NCI-H345 treated with DMSO at 0.1 percent for 48 hours (cell line): ENCODE results near the gene LEMD2.
A peak's percentile ranks its signal among the peaks of the same experiment; 100 is the strongest.
"Not testable (repeated sequence)": the region's sequence is repeated elsewhere in the genome, so short reads cannot be mapped to it uniquely, and the experiment has no call there.

Experiments
- DNase-seq: peaks from one replicate; lab custom pipeline; 2025; ENCODE audit not compliant: unreplicated experiment; lab: John Stamatoyannopoulos, UW

Gene LEMD2

DNA sequence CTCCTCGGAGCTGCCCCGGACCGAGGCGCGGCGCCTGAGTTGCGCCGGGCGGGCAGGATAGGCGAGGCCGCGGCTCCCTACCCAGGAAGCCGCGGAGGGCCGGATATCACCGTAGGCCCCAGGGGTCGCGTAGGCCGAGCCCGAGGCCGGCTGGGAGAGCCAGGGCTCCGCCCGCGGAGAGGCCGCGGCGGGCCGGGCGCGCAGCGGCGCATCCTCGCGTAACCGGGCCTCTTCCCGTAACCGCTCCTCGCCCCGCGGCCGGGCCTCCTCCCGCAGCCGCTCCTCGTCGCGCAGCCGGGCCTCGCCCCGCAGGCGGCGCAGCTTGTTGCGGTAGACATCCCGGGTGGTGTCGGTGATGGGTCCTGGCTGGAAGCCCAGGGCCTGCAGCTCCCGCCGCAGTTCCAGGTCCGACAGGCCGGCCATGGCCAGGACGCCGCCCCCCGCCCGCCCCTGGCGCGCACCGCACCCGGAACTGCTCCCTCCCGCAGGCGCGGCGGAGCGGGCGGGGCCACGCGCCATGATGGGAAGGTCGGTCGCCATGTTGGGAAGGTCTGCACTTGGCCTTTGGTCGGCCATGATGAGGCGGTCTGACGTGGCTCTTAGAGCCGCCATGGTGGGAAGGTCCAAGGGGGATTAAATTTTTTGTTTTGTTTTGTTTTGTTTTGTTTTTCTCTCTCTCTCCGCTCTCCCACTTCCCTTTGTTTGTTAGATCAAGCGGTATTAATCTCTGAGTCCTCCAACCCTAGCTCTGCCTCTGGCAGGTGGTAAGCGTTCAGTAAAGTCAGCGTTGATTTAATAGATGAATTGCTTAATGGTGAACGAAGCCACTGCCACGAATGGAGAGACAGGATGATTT, at the start of gene LEMD2:
Gene LEMD2, minus strand, starts transcription at position 437 of the 856 bp plus-strand sequence. Its CDS starts 14 bp downstream, at position 423.
- peak; percentile 88 for DNase-seq

DNA sequence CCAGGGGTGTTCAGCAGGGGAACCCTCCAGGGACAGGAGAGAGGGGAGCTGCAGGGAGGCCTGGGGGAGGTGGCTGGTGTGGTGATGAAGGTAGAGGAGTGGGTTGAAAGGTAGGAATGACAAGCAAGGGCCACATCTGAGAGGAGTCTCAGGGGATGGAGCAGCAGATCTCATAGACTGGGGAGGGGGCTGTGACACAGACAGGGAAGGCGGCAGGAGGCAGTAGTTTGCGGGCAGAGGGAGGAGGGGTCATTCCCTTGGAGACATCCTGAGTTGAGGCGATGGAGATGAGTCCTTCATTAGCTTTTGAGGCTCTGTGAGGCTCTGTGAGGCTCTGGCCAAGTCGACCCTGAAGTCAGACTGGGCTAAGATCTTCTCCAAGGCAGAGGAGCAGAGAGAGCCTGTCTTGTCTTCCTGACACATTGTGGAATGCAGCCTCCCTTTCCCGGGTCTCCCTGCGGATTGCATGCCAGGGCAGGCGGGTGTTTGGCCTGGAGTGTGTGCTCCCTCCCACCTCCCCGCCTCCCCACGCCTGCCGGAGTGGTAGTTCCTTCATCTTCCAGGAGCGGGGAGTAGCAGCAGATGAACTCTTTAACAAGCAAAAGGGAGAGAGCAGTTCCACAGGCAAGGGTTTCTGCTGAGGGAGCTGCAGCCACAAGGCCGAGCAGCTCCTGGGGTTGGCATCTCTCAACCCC, 49.2 kb upstream of the LEMD2 start:
- DNase-seq: no peak

DNA sequence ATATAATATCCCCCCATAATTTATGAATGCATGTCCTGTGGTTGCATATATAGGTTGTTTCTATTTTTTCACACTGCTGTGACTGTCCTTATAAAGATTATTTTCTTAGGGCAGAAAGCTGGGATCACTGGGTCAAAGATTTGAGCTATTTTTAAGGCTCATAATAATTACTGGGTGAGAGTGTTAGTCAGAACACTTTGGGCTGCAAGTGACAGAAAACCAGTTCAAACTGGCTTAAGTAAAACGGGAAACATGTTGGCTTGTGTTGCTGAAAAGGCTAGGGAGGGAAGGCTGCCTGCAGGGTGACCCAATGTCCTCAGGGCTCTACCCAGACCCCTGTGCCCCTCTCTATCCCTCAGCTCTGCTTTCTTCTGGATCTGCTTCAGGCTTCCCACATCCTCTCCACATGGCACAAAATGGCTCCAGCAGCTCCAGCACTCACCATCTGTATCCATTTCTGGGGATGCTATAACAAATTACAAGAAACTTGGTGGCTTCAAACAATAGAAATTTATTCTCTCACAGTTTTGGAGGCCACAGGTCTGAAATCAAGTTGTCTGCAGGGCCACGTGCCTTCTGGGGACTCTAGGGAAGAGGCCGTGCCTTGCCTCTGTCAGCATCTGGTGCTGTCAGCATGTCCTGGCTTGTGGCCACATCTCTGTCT, 48.0 kb upstream of the LEMD2 start:
- no peak for DNase-seq

DNA sequence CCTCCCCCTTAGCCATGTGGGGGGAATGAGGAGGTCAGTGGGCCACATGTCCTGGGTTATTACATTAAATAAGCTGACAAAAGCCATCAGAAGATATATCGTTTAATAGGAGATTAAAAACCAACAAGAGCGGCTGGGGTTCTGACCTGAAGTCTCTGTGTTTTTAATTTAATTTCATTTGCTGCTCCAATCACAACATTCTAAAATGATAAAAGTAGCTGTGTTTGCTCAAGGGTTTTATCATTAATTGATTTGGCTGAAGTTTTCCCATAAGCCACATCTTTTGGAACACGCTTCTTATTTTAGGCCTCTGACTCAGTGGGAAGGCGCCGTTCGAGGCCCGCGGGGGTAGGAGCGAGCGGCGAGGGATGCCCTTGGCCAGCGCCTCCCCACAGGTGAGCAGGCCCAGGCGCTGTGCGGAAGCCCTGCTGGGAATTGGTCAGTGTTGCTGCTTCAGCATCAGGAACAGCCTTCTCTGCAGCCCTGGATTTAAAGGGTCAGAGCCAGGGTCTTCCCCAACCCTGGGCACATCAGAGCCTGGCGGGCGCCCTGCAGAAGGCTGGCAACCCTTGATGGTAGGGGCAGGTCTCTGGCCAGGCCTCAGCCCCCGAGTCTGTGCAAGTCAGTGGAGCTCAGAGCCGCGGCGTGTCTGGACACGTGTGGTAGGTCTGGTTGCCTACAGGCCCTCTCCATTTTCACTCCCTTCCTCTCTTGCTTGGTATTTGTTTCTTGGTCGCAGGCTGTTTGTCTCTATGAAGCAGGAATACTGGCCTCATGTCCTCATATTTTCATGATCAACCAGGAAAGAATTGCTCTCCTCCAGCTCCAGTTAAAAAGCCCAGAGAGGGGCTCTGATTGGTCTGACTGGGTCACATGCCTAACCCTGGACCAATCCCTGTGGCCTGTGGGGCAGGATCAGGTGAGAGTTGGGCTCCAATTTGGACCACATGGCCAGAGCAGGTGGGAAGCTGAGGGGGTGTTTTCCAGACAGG, 45.8 kb upstream of the LEMD2 start:
- no peak for DNase-seq

DNA sequence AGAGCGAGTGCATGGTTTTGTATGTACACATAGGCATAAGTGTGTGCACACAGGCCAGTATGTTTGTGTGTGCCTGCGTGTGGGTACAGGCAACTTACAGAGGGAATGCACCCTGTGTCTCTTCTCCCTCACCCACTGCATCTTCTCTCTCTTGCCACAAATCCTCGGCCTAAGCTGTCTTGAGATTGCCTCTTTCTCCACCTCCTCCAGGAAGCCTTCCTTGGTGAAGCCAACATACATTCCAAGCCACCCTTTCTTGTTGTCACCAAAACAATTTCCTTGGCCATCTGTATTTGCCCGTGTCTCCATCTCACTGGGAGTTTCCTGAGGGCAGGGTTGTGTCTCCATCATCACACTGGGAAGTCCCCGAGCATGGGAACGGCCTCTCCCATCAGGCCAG, 44.7 kb upstream of the LEMD2 start:
- no peak for DNase-seq

DNA sequence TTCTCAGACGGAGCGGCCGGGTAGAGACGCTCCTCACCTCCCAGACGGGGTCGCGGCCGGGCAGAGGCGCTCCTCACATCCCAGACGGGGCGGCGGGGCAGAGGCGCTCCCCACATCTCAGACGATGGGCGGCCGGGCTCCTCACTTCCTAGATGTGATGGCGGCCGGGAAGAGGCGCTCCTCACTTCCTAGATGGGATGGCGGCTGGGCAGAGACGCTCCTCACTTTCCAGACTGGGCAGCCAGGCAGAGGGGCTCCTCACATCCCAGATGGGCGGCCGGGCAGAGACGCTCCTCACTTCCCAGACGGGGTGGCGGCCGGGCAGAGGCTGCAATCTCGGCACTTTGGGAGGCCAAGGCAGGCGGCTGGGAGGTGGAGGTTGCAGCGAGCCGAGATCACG, 43.9 kb upstream of the LEMD2 start:
- DNase-seq: not testable (repeated sequence)

DNA sequence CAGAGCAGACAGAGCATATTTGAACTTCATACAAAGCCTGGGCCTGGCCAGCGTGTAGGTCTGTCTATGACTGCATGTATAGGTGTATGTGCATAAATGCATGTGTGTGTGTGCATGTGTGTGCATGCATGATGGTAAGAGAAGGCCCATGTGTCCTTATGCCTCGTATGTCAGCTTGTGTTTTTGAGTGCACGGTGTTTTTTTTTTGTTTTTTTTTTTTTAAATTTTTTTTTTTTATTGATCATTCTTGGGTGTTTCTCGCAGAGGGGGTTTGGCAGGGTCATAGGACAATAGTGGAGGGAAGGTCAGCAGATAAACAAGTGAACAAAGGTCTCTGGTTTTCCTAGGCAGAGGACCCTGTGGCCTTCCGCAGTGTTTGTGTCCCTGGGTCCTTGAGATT, 42.8 kb upstream of the LEMD2 start:
- not testable (repeated sequence) for DNase-seq

DNA sequence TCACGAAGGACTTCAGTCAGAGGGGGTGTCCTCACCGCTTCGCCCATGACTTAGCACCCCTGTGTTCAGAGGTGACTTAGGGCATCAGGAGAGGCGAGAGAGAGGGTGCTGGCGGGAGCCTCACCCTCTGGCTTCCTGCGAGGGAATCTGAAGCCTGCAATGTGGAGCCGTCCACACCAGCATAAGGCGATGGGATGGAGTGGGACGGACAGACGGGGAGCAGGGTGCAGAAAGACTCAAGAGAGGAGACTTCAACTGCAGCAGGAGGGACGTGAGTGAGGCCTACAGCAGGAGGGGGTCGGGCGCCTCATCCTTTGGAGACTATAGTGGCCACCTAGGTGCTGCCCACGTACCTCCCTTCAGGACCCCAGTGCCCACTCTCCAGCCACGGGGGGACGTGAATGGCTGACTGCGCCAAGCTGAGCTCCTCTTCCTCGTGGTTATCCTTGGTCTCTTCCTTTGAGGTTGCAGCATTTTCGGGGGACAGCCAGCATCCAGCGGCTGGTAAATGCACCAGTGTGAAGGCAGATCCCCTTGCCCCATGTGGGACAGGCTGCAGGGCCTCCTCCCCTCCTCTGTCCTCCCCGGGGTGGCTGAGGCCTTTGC, 41.8 kb upstream of the LEMD2 start:
- DNase-seq: no peak

DNA sequence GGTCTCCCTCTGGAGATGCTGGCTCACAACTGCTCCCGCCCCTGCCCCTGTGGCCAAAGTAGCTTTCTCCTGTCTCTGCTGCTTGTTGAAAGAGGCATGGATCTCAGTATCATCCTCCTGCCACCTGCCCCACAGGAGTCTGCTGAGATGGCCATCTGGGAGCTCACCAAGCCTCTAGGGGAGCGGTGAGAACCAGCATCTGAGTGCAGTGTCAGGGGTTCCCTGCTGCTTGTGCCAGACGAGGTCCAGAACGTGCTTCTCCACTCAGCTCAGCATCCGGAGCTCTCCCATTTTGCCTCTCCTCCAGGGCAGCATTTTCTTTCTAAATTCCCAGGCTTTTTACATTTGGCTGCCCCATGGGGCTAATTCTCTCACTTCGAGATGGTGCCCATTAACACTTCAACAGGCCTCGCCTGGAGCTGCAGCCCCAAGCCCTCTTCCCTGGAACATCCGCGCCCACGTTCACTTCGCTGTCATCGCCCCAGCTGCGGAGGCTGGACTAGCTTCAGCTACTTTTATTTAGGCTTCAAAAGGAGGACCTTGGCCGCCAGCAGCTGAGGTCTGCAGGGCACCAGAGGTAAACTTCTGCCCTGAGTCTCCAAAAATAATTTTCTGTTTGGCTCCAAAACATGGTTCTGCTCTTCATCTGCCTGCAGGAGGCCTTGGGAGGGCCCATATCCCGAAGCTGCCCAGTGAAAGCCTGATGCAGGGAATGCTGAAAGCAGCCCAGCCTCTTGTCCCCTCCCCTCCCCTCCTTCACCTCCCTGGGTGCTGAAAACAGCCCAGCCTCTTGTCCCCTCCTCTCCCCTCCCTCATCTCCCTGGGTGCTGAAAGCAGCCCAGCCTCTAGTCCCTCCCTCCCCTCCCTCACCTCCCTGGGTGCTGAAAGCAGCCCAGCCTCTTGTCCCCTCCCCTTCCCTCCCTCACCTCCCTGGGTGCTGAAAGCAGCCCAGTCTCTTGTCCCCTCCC, 40.1 kb upstream of the LEMD2 start:
- no peak for DNase-seq

DNA sequence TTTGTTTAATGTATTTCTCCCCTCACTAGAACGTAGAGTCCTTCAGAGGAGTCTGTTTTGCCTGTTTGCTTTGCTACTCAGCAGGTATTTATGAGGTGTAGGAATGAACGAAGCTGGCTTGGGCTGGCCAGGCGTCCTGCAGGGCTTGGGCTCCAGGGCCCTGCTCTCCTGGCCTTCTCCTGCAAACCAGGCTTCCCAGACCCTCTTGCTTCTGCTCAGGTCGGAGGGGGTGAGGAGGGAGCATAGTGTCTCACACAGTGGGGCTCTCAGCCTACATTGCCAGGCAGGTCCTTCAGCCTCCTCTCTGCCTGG, 39.5 kb upstream of the LEMD2 start:
- DNase-seq: no peak

DNA sequence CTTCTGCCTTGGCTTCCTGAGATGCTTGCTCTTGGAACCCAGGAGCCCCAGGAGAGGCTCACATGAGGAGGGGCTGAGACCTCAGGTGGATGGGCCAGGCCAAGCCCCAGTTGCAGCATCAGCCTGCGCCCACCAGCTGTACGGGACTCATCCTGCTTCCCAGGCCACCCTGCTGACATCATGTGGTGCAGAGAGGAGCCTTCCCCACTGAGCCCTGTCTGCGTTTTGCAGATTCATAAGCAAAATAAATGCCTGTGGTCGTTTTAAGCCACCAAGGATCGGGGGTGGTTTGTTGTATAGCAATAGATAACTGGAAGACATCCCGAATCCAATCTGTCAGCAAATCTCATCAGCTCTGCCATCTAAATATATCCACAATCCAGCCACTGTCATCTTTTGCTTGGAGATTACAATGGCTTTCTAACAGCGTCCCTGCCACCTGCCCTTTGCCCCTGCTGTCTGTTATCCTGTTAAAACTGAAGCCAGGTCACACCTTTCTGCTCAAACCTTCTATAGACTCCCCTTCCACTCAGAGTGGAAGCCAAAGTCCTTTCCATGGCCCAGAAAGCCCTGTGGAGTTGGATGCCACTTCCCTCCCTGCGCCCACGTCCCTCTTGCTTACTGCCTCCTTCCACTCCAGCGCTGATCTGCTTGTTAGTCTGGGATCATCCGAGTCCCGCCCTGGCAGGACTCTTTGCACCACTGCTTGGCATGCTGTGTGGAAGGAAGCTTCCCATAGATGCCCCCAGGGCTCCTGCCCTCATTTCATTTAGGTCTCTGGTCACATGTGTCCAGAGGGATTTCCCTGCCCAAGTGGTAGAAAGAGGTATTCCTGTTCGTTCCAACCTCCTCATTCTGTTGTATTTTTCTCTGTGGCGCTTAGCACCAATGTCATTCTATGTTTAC, 38.9 kb upstream of the LEMD2 start:
- peak; percentile 45 for DNase-seq

DNA sequence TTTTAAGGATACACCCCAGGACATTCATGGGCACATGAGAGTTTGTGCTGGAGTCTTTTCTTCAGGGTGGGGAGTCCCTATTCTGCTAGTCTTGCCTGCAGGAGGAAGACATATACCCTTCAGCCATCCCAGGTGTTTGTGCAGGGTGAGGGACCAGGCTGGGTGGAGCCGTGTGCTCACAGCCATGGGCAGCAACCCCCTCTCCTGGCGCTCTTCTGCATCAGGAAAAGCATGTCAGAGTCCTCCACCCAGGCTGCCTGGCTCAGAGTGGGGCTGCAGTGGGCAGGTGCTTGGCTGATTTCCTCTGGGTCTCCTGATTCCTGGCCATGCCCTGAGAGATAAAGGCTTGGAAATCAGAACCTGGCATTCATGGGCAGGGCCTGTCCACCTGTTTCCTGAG, 37.6 kb upstream of the LEMD2 start:
- no peak for DNase-seq

DNA sequence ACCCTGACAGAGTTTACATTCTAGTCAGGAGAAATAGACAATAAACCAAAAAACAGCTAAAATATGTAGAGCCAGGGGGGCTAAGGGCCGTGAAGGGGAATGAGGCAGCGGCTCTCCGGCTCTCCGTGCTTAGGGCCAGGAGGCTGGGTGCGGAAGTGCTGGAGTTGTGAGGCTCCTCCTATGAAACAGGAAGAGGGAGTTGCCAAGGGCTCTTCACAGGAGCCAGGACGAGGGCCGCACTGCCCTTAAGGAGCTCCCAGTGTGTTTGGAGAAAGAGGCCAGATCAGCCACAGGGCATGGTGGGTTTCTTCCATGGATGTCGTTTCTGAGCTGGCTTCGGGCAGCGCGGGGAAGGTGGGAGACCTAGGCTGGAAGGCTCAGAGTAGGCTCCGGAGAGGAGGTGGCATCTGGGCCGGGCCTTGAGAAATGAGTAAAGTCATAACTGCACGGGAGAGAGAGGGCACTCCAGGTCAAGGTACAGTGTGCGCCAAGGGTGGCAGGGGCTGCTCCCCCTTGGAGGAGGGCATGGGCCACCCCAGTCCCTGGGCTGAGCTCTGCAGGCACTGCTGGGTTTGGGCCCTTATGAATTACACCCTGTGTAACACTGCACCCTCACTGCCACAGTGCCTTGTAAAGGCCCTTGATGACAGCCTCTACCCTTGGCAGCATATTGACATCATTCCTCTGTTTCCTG, 35.7 kb upstream of the LEMD2 start:
- no peak for DNase-seq

DNA sequence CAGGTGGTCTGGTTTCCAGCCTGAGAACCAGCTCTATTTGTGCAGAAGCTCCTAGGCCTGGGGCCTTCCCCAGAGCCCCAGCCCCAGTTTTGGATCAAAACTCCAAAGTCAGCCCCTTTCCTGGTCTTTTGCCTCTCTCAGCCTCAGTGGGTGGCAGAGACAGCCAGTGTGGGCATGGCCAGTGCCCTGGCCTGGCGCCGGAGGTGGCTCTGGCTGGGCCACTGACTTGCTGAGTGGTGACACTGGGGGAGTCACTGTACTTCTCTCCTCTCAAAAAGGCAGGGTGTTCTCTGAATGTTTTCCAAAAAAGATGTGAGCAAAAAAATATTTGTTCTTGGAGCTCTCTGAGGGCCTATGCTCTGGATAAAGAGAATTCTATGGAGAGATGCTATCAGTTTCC, 34.9 kb upstream of the LEMD2 start:
- DNase-seq: no peak

DNA sequence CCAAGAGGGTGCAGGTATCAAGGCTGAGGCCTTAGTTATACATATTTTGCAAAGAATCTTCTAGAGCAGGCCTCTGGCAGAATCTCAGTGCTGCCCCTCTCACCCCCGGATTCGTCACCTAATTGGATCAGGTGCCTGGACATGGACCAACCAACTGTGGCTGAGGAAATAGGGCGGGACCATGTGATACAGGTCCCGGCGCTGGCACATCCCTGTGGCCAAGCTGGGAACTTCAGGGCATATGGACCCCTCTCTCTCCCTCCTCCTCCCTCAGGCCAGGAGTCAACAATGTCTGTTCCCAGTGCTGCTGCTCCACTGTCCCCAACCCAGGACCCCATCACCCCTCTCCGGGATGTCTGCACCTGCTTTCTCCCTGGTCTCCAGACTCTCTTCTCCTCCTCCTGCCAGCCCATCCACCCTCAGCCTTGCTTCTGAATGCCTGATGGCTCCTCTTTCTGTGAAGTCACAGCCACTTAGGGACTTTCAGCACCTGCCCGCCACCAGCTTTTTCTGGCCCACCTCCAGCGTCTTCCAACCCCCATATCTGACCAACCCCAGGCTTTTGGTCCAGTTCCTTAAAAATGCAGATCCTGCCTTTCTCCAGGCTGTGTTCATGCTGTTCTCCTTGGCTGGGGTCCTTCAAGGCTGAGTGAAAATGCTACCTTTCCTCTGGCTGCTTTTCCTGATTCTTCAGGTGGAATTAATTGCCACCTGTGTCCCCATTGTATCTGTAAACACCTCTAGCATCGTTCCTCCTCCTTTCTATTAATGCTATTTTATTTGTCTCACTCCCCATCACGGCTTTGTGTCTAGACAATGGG, 33.9 kb upstream of the LEMD2 start:
- no peak for DNase-seq

DNA sequence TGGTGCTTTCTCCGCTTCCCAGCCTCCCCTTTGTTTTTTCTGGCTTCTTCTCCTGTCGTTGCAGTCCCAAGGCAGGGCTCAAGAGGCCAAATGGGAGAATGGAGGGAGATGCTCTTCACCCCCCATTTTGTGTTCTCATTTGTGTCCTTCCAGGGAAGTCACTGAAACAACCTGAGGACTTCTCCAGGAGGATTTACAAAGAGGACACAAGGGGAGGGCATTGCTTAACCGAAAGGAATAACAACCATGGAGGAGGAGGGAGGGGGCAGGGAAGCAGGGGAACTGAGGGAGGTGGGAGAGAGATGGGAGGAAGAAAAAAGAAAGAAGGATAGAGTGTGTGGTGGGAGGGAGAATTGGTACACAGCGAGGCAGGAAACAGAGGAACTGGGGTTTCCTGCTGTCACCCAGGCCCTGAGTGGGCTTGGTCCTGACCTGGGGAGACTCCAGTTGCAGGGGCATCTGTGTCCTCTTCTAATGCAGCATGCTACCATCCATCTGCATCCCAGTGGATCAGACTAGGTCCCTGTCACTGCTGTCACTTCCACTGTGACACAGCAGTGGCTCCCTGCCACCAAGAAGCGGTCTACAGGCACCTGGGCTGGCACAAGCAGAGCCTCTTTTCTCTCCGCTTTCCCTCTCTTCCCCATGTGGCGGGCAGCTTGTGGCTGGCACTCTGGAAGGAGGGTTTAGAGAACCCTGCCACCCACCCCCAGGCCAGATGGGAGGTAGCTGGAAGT, 32.0 kb upstream of the LEMD2 start:
- DNase-seq: no peak
